ENCODE data around the gene REXO5.

GRCh38 chr16:20814784-20815183 is 8.5 kb downstream of the REXO5 start:
- no peak for TF ChIP-seq CTCF (IDR thresholded peaks at IDR 0.05)
- TF ChIP-seq ZFX (IDR thresholded peaks at IDR 0.05; ENCODE audit: borderline replicate concordance): no peak

Data from 22Rv1 (cell line).